ENCODE results near the gene KATNAL2. TPM values are rescaled to one million over a fixed set of nuclear protein-coding genes. Genes with fewer than 3 reads are reported as not detected.

KATNAL2 gene
- total RNA-seq, 1 experiment from 2014 or later = 21.7 TPM

- Histone ChIP-seq H2BK15ac (ENCODE audit: low read depth, low read length) (no peak overlapping the region), H3K4ac (ENCODE audit: low read depth, low read length) (no peak overlapping the region), H2AK5ac (ENCODE audit: insufficient read length, low read length) (no peak overlapping the region), H3K56ac (ENCODE audit: insufficient read length, low read depth, low read length) (no peak overlapping the region), H3K79me1 (ENCODE audit: insufficient read depth, low read depth, low read length, poor library complexity, severe bottlenecking) (no peaks in the 10 kb centered on the region), H3K23me2 (ENCODE audit: insufficient read length, low read depth, low read length, poor library complexity, severe bottlenecking) (no peaks in the 10 kb centered on the region), H2BK20ac (ENCODE audit: low read depth, low read length, poor library complexity, severe bottlenecking) (no peak overlapping the region), H4K5ac (ENCODE audit: insufficient read length, low read depth, low read length) (no peak overlapping the region), H3T11ph (ENCODE audit: low read length) (no peak overlapping the region), H2BK12ac (ENCODE audit: insufficient read length, low read depth, low read length) (no peak overlapping the region), H3K9ac (ENCODE audit: extremely low read depth, insufficient read length, low read length) (no peak overlapping the region), H4K20me1 (ENCODE audit: control insufficient read depth, insufficient read depth, insufficient read length) (no peaks in the 10 kb centered on the region), H3K4me1 (ENCODE audit: insufficient read depth, low read length) (no peaks in the 10 kb centered on the region), H3K14ac (ENCODE audit: insufficient read depth, low read length) (no peak overlapping the region), H3K4me2 (ENCODE audit: insufficient read depth, insufficient read length, low read length) (no peak overlapping the region), H2BK5ac (ENCODE audit: insufficient read length, low read length) (no peak overlapping the region), H2BK120ac (ENCODE audit: low read depth, low read length, poor library complexity, severe bottlenecking) (no peak overlapping the region), H3K9me3 (ENCODE audit: control insufficient read depth, low read depth, low read length) (no peaks in the 10 kb centered on the region), H3K27me3 (ENCODE audit: insufficient read depth, low read length) (no peaks in the 10 kb centered on the region), H2AFZ (ENCODE audit: low read length) (no peak overlapping the region), H4K8ac (replicated peaks; ENCODE audit: insufficient read length, low read depth, low read length) (no peak overlapping the region), H3K27ac (ENCODE audit: insufficient read length, low read depth, low read length) (no peak overlapping the region), H3K79me2 (ENCODE audit: insufficient read depth, low read length) (no peaks in the 10 kb centered on the region), H4K91ac (ENCODE audit: insufficient read length, low read depth, low read length) (no peak overlapping the region), H3K23ac (ENCODE audit: insufficient read length, low read depth, low read length) (no peak overlapping the region), H3K18ac (ENCODE audit: insufficient read length, low read depth, low read length) (no peak overlapping the region)
- Mint-ChIP-seq H3K4me1 (peaks cover 3 to 7% of the 10 kb centered on the region in 2 experiments; a peak in 2 of 4 replicates), H3K27ac (peak overlapping the region in 1 of 3 experiments; percentile 1; a peak in 1 of 7 replicates), H3K9me3 (no peaks in the 10 kb centered on the region), H3K36me3 (ENCODE audit: insufficient read depth in 1 of 3, low read depth in 3 of 3) (no peaks in the 10 kb centered on the region), H3K27me3 (ENCODE audit: low read depth) (no peaks in the 10 kb centered on the region), H3K4me3 (no peak overlapping the region)
- TF ChIP-seq CTCF (conservative IDR thresholded peaks at IDR 0.05) = peak; percentile 75
- no CpG with 5 or more reads among the region's 7 CpGs for WGBS (ENCODE audit: extremely low coverage, insufficient read length, low lambda C conversion rate)
- no peak for DNase-seq
Observed at GRCh38 chr18:47050468-47050867, 133.1 kb downstream of the KATNAL2 start.
